ENCODE measurements around the gene CLIP4. TPM values are rescaled to one million over a fixed set of nuclear protein-coding genes. Genes with fewer than 3 reads are reported as not detected.

CLIP4 gene
- total and polyA plus RNA-seq, 2 of the 4 experiments (the other 2 are of a cell fraction) = 29.7 to 66.3 TPM

- no CpG with 5 or more reads among the region's 5 CpGs for WGBS, 2 experiments (ENCODE audit: extremely low coverage in 2 of 2, insufficient read length in 1 of 2)
- in situ Hi-C loops (cut with MboI; ENCODE audit: low sequenced_read_pairs) = no loop called here
Observed at GRCh38 chr2:29201979-29202378, 86.8 kb downstream of the CLIP4 start.

More at GRCh38 chr2:29201979-29202378, 86.8 kb downstream of the CLIP4 start:
- peak overlapping the region; percentile 5 for H3K4me2 ChIP-seq (ENCODE audit: low read depth, low read length)
- H4K91ac ChIP-seq (ENCODE audit: insufficient read depth, low read depth, low read length) = no peak overlapping the region
- H3K36me3 ChIP-seq (ENCODE audit: control insufficient read depth, insufficient read depth, low read length) = no peaks in the 10 kb centered on the region
- ChIA-PET CTCF (interaction anchor here (0.6 kb wide), 2 partner anchors 25 to 226 kb away, joined by 3 read pairs; no protein-coding TSS in a partner anchor), POLR2A (ENCODE audit: unreplicated experiment) (interaction anchor here (0.5 kb wide), 1 partner anchor 646 kb away, joined by 3 read pairs; no protein-coding TSS in a partner anchor)
- no peak overlapping the region for H2BK120ac ChIP-seq (ENCODE audit: low read depth, low read length)
- no peak overlapping the region for H3K27ac ChIP-seq (ENCODE audit: insufficient read depth, low read length)
- intact Hi-C loops (cut with micrococcal nuclease) = no loop called here
- no peak overlapping the region for H3K14ac ChIP-seq (replicated peaks; ENCODE audit: low read depth, low read length)
- no peak overlapping the region for H4K5ac ChIP-seq (ENCODE audit: low read depth, low read length)
- H3K79me1 ChIP-seq (ENCODE audit: low read depth in 1 of 2, low read length in 2 of 2) = no peaks in the 10 kb centered on the region
- no peak overlapping the region for H3K23ac ChIP-seq (ENCODE audit: low read depth, low read length)
- no peak overlapping the region for H2BK5ac ChIP-seq (ENCODE audit: low read depth, low read length, poor library complexity, severe bottlenecking)
- H4K20me1 ChIP-seq (ENCODE audit: insufficient read depth, low read length) = no peaks in the 10 kb centered on the region
- BruUV-seq (replicated peaks) = no TSS peak
- no peak overlapping the region for H2BK20ac ChIP-seq (ENCODE audit: low read depth, low read length)
- peak; percentile 43 for ATAC-seq (ENCODE audit: low read depth)
- H3K4me1 ChIP-seq (ENCODE audit: control insufficient read depth, insufficient read depth, low read length) = peaks cover 4% of the 10 kb centered on the region
- H4K8ac ChIP-seq (ENCODE audit: low read depth in 2 of 2, low read length in 2 of 2) = no peak overlapping the region
- H2BK15ac ChIP-seq (ENCODE audit: low read depth, low read length) = no peak overlapping the region
- H3K27me3 ChIP-seq (ENCODE audit: control insufficient read depth, insufficient read depth, low read length) = no peaks in the 10 kb centered on the region
- no peak overlapping the region for H3K4ac ChIP-seq (ENCODE audit: low read depth, low read length)
- no peak overlapping the region for H3K18ac ChIP-seq (ENCODE audit: low read depth, low read length)
- H3K9me1 ChIP-seq (ENCODE audit: insufficient read depth, low read length) = peaks cover under 1% of the 10 kb centered on the region; the same call in 1 of the 2 replicates
- no peak overlapping the region for H3K56ac ChIP-seq (ENCODE audit: extremely low read depth, insufficient read depth, low read length)
- H2AK9ac ChIP-seq (replicated peaks; ENCODE audit: low read depth, low read length, poor library complexity) = no peak overlapping the region
- no peak for DNase-seq
- dilution Hi-C loops (cut with HindIII; ENCODE audit: low sequenced_read_pairs, unreplicated experiment) = no loop called here
- H2AK5ac ChIP-seq (ENCODE audit: low read depth, low read length) = no peak overlapping the region
- H3K9me3 ChIP-seq (ENCODE audit: control insufficient read depth, insufficient read depth, low read length) = no peaks in the 10 kb centered on the region
- peak overlapping the region; percentile 60 for H2AFZ ChIP-seq (replicated peaks; ENCODE audit: low read length, poor library complexity)
- TF ChIP-seq POLR2A (IDR thresholded peaks at IDR 0.05; ENCODE audit: low read depth, low read length) = no peak
- no peak overlapping the region for H3K4me3 ChIP-seq (ENCODE audit: insufficient read depth, low read depth, low read length)
- no peak overlapping the region for H3K9ac ChIP-seq (ENCODE audit: low read depth, low read length)
